ENCODE data around the gene LENG9.
"Not testable (repeated sequence)": the region's sequence is repeated elsewhere in the genome, so short reads cannot be mapped to it uniquely, and the experiment has no call there.

LENG9 gene

GRCh38 chr19:54477650-54478049 lies 14.1 kb upstream of the LENG9 start:
- no peak for DNase-seq

- DNase-seq: no peak
Observed at GRCh38 chr19:54475706-54476105, 12.1 kb upstream of the LENG9 start.

GRCh38 chr19:54473892-54474372 lies 10.4 kb upstream of the LENG9 start:
- DNase-seq: no peak

GRCh38 chr19:54473071-54473891 lies 9.7 kb upstream of the LENG9 start, which contains the start of gene CDC42EP5:
Gene CDC42EP5 (minus strand): TSS chr19:54473296. CDS start chr19:54465547, 7,749 bp downstream.
- DNase-seq: no peak

GRCh38 chr19:54470991-54471782 lies 7.6 kb upstream of the LENG9 start:
- no peak for DNase-seq

- DNase-seq: no peak
Observed at GRCh38 chr19:54470276-54470887, 6.8 kb upstream of the LENG9 start.

- no peak for DNase-seq
Observed at GRCh38 chr19:54469496-54469934, 5.9 kb upstream of the LENG9 start.

GRCh38 chr19:54466110-54466480 lies 2.5 kb upstream of the LENG9 start:
- not testable (repeated sequence) for DNase-seq

- no peak for DNase-seq
Observed at GRCh38 chr19:54465426-54466109, 2.0 kb upstream of the LENG9 start.

- peak; percentile 42 for DNase-seq
Observed at GRCh38 chr19:54464630-54465425, 1.2 kb upstream of the LENG9 start.

GRCh38 chr19:54464044-54464629 lies 559 bp upstream of the LENG9 start:
- DNase-seq: peak; percentile 81

GRCh38 chr19:54462655-54463530 lies 685 bp downstream of the LENG9 start:
- DNase-seq: no peak

- no peak for DNase-seq
Observed at GRCh38 chr19:54462047-54462654, 1.4 kb downstream of the LENG9 start.

GRCh38 chr19:54461613-54462012 lies 2.0 kb downstream of the LENG9 start:
- DNase-seq: no peak

- no peak for DNase-seq
Observed at GRCh38 chr19:54461210-54461609, 2.4 kb downstream of the LENG9 start.

- DNase-seq: no peak
Observed at GRCh38 chr19:54460230-54461005, 3.2 kb downstream of the LENG9 start.

GRCh38 chr19:54459282-54460229 lies 4.0 kb downstream of the LENG9 start:
- no peak for DNase-seq
